Small intestine (tissue), 7 donors: ENCODE data around the gene FBXO8. TPM values are rescaled to one million over a fixed set of nuclear protein-coding genes. Genes with fewer than 3 reads are reported as not detected.

Experiments used
- DNase-seq, 2 donors: peaks; one replicate each; pipeline versions ENCODE4 v3.0.0 to v3.0.0-alpha.2; 2013
- FAIRE-seq: peaks from 2 replicates; lab custom pipeline; 2012; peaks lifted over from hg19 to GRCh38; lab: Jason Lieb, UNC
- H3K27ac ChIP-seq, 3 donors: one replicate each; pipeline ENCODE4 v1.5.1; 2013; ENCODE audit warnings: low read length in 2 of 3, mild to moderate bottlenecking in 2 of 3, control low read depth in 1 of 3, inconsistent platforms in 1 of 3, low read depth in 1 of 3, moderate library complexity in 1 of 3
- H3K27me3 ChIP-seq, 3 donors: one replicate each; pipeline ENCODE4 v1.6.1; 2013; ENCODE audit warnings: low read length in 3 of 3, inconsistent platforms in 1 of 3; ENCODE audit not compliant: control insufficient read depth in 3 of 3, insufficient read depth in 3 of 3
- H3K36me3 ChIP-seq, 3 donors: one replicate each; pipeline ENCODE4 v1.6.1; 2013; ENCODE audit warnings: low read length in 3 of 3, inconsistent platforms in 1 of 3, low read depth in 1 of 3, mild to moderate bottlenecking in 1 of 3, moderate library complexity in 1 of 3; ENCODE audit not compliant: control insufficient read depth in 3 of 3, insufficient read depth in 2 of 3
- H3K4me1 ChIP-seq, 3 donors: one replicate each; pipeline ENCODE4 v1.6.1; 2013; ENCODE audit warnings: low read length in 2 of 3, inconsistent platforms in 1 of 3, low read depth in 1 of 3, mild to moderate bottlenecking in 1 of 3, moderate library complexity in 1 of 3; ENCODE audit not compliant: control insufficient read depth in 3 of 3, insufficient read depth in 2 of 3
- H3K4me3 ChIP-seq, 3 donors: one replicate each; pipeline ENCODE4 v1.5.1; 2013; ENCODE audit warnings: low read length in 3 of 3, control low read depth in 1 of 3, inconsistent platforms in 1 of 3, low read depth in 1 of 3, mild to moderate bottlenecking in 1 of 3, moderate library complexity in 1 of 3
- H3K9me3 ChIP-seq, 2 donors: one replicate each; pipeline ENCODE4 v1.6.1; 2013; ENCODE audit warnings: low read depth in 1 of 2, low read length in 1 of 2; ENCODE audit not compliant: control insufficient read depth in 2 of 2, insufficient read depth in 1 of 2
- WGBS, 3 donors: extraction: QIAGEN DNeasy Blood & Tissue Kit; methylation state at CpG; one replicate each; pipeline ENCODE4 v1.1.7; 2013; 5-methylcytosine and 5-hydroxymethylcytosine counted together
- polyA plus RNA-seq, 4 donors: library from polyadenylated mRNA; stranded (reverse) in 3 of 4; unstranded in 1 of 4; fragments of 200-250 nt in 3 of 4; fragments of 120-200 nt in 1 of 4; gene quantifications; one replicate each; pipeline versions ENCODE4 v1.2.1 to v1.2.3, GENCODE V29; 2013
- donor health status: healthy with polysubstance abuse.
- donor health status: control.
- donor health status: control.
- donor health status: Bipolar disorder and iron deficiency.
- donor health status: healthy.

FBXO8 gene
- polyA plus RNA-seq, 4 donors: 14.5 to 25.5 (median 23.3) TPM

DNA sequence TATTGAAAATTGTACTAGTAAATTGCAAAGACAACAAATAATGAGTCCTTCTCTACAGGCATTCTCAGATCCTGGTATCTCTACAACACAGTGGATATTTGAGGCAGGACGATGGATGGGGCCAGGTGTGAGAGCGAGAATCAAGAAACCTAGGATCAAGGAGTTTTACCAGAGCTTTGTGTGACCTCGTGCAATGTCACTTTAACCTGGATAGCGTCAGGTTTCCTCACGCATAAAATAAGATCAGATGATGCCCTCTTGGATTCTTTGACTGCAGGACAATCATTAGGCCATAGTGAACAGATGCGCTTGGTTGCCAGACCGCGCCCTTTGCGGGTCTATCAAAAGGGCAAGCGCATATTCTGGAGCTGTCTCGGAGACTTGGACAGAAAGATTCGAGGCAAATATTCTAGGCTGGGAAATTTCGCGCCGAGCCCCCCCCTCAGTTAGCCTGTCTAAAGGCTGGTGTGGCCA is 66.6 kb downstream of the FBXO8 start:
- DNase-seq (no peak), FAIRE-seq (no peak)
- Histone ChIP-seq H3K27ac (no peak overlapping the region), H3K4me3 (no peak overlapping the region), H3K9me3 (peaks cover 0 to 3% of the 10 kb centered on the region in 2 donors), H3K27me3 (peaks cover 0 to 65% (median 32%) of the 10 kb centered on the region in 3 donors), H3K4me1 (peaks cover 0 to 30% (median 4%) of the 10 kb centered on the region in 3 donors), H3K36me3 (no peaks in the 10 kb centered on the region)
- 4 to 22% (median 13%) methylated on average over 15 of the region's 15 CpGs for WGBS, 3 donors

DNA sequence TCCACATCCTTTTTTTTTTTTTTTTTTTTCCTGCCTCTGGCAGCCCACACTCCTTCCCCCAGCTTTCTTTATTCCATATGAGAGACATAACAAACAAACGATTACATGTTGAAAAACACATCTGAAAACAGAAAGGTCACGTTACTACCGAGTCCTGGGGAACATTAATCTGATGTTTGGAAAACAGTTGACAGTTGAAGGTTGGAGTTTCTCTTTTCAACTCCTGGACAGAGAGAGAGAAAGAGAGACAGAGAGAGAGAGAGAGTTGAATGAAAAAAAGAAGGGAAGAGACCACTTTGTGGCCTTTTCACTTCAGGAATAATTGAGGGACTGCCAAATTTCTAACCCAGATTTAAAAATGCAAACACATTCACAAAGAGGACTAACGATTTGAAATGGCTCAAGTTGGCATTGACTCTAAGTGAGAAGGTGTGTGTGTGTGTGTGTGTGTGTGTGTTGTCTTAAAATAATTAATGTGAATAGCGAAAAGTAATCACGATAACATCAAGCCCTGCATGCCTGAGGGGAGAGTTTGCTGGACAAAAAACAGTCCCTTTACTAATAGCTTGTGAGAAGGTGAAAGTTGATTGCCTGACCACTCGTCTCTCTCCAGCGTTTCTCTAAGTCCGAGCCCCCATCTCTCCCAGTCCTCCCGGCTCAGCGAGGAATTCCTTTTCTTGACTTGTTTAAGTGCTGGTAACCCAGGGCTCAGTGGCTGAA is 67.3 kb downstream of the FBXO8 start:
- peaks cover 0 to 3% of the 10 kb centered on the region in 2 donors for H3K9me3 ChIP-seq
- no peak for FAIRE-seq
- H3K27ac ChIP-seq: no peak overlapping the region
- no peaks in the 10 kb centered on the region for H3K36me3 ChIP-seq
- peaks cover 0 to 30% (median 7%) of the 10 kb centered on the region in 3 donors for H3K4me1 ChIP-seq
- WGBS, 3 donors: 2 to 16% (median 9%) methylated on average over 11 of the region's 11 CpGs
- H3K4me3 ChIP-seq: no peak overlapping the region
- DNase-seq: peak in 1 of 2 donors; percentile 13
- peaks cover 0 to 72% (median 36%) of the 10 kb centered on the region in 3 donors for H3K27me3 ChIP-seq

DNA sequence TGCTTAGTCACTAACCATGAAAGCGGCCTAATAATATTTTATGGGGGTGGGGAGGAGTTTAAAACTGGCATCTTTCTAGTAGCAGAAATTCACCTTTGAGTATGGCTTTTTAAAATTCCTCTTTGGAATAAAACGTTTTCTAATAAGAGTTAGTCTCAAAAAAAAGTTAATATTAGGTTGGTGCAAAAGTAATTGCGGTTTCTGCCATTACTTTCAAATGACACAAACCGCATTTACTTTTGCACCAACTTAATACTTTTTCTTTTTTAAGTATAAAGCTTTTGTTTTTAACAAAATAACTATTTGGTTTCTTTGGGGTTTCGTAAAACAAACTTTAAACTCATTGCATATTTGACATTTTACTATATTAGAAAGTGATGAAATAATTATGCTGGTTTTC is 68.4 kb downstream of the FBXO8 start:
- FAIRE-seq: peak; percentile 19
- 18 to 33% (median 25%) methylated on average over 5 of the region's 5 CpGs for WGBS, 3 donors
- no peak overlapping the region for H3K4me3 ChIP-seq

DNA sequence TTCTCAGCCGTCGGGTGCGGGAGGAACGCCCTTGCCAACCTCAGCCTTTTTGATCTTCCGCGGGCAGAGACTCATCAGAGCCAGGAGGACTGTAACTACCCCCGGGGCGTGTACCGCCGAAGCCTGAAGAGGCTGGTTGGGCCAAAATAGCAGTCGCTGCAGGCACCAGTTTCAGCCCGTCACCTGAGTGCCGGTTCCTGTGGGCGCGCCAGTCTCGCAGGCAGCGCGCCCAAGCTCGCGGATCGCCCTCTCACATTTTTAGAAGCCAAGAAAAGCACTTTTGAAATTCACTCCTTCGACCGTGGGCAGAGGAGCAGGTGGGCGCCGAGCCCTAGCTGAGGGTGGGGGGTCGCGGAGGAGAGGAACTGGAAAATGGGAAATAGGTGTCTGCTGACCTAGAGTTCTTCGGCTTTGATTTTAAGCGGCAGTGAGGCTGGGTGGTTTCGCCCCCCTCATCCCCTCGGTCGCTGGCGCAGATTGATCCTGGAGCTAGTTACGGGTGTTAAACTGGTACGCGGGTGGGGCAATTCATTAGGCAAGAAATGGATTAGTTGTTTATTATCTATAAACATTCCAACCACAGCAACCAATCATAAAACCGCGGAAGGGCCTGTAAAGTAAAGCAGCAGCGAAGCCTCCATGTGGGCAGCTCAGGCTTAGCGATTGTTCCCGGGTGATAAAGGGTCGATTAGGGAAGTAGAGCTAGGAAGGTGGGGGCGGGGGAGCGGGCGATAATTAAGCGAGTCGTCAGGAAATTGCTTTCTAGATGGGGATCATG is 69.2 kb downstream of the FBXO8 start:
- Histone ChIP-seq H3K9me3 (peaks cover 0 to 3% of the 10 kb centered on the region in 2 donors), H3K4me1 (peaks cover 0 to 30% (median 7%) of the 10 kb centered on the region in 3 donors), H3K27ac (no peak overlapping the region), H3K4me3 (peak overlapping the region in 1 of 3 donors; percentile 30), H3K27me3 (peaks cover 0 to 86% (median 39%) of the 10 kb centered on the region in 3 donors), H3K36me3 (no peaks in the 10 kb centered on the region)
- 4 to 7% (median 5%) methylated on average over 47 of the region's 47 CpGs for WGBS, 3 donors
- FAIRE-seq: no peak
- peak; percentile 7 to 37 for DNase-seq

More for the DNA sequence above, 68.4 kb downstream of the FBXO8 start:
- no peak overlapping the region for H3K27ac ChIP-seq
- peaks cover 0 to 3% of the 10 kb centered on the region in 2 donors for H3K9me3 ChIP-seq
- no peak for DNase-seq
- peaks cover 0 to 80% (median 39%) of the 10 kb centered on the region in 3 donors for H3K27me3 ChIP-seq
- H3K36me3 ChIP-seq: no peaks in the 10 kb centered on the region
- H3K4me1 ChIP-seq: peaks cover 0 to 30% (median 7%) of the 10 kb centered on the region in 3 donors

DNA sequence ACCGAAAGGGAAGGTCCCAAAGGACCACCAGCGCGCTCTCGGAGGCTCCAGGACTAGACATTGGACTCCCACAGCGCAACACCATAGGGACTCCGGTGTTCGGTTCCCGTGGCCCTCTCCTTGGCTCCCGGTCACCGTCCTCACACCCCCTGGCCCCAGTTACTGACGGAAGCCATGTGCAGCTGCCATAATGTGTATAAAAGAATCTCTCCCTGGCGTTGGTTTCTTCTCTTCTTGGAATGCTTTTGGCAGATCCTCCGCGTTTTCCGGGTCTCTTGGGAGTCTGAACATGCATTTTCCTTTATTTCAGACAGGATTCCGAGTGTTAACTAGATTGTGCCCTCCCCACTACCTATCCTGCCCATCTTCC is 69.8 kb downstream of the FBXO8 start:
- Histone ChIP-seq H3K9me3 (peaks cover 0 to 3% of the 10 kb centered on the region in 2 donors), H3K4me3 (peak overlapping the region in 1 of 3 donors; percentile 30), H3K4me1 (peaks cover 0 to 30% (median 7%) of the 10 kb centered on the region in 3 donors), H3K27ac (no peak overlapping the region), H3K36me3 (no peaks in the 10 kb centered on the region), H3K27me3 (peaks cover 0 to 87% (median 39%) of the 10 kb centered on the region in 3 donors)
- 7 to 14% (median 12%) methylated on average over 16 of the region's 16 CpGs for WGBS, 3 donors
- DNase-seq: peak in 1 of 2 donors; percentile 8
- no peak for FAIRE-seq

DNA sequence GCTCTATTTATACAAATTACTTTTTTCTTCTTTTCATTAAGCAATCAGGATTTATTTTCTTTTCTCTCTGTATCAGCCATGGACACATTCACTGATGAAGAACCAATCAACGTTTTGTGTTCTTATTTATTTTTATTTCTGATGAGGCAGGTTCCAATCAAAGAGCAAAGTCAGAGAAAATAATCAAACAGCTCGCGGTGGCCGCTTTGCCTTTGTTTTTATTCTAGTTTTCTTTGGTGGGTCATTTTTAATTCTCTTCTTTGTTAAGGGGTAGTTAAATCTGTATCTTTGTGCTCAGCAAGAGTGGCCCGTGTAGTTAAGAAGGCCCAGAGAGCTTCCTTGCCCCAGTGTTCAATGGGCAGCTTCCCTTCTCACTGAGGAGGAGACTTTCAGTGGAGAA is 71.4 kb downstream of the FBXO8 start:
- no peak for FAIRE-seq
- Histone ChIP-seq H3K9me3 (peaks cover 0 to 3% of the 10 kb centered on the region in 2 donors), H3K36me3 (no peaks in the 10 kb centered on the region), H3K4me3 (no peak overlapping the region), H3K27ac (no peak overlapping the region), H3K27me3 (peaks cover 0 to 70% (median 26%) of the 10 kb centered on the region in 3 donors), H3K4me1 (peaks cover 0 to 16% (median 7%) of the 10 kb centered on the region in 3 donors)
- DNase-seq: no peak
- whole genome bisulfite sequencing, 3 donors: 4 to 31% (median 20%) methylated on average over 5 of the region's 5 CpGs

DNA sequence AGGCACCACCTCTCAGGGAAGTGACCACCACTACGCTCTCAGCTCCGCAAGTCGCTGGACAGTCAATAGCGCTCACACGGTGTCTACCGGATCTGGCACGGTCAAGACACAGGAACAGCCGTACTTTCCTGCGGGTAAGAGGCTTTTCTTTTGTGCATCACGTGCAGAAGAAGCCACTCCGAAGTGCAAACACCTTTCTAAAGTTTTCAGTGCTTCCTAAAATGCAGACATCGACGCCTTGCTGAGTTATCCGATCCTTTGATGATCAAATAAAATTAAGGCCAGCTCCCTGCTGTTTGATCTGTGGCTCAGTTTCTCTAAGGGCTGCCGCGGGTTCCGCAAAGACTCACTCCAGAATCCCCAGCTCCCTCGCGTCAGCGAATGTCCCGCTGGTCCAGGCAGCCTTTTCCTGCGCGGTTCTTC is 71.8 kb downstream of the FBXO8 start:
- H3K4me1 ChIP-seq: peaks cover 0 to 11% (median 7%) of the 10 kb centered on the region in 3 donors
- peaks cover 0 to 3% of the 10 kb centered on the region in 2 donors for H3K9me3 ChIP-seq
- no peak overlapping the region for H3K27ac ChIP-seq
- FAIRE-seq (no peak), DNase-seq (no peak)
- H3K36me3 ChIP-seq: no peaks in the 10 kb centered on the region
- H3K27me3 ChIP-seq: peaks cover 0 to 66% (median 22%) of the 10 kb centered on the region in 3 donors
- H3K4me3 ChIP-seq: no peak overlapping the region
- WGBS, 3 donors: 14 to 24% (median 20%) methylated on average over 23 of the region's 23 CpGs

DNA sequence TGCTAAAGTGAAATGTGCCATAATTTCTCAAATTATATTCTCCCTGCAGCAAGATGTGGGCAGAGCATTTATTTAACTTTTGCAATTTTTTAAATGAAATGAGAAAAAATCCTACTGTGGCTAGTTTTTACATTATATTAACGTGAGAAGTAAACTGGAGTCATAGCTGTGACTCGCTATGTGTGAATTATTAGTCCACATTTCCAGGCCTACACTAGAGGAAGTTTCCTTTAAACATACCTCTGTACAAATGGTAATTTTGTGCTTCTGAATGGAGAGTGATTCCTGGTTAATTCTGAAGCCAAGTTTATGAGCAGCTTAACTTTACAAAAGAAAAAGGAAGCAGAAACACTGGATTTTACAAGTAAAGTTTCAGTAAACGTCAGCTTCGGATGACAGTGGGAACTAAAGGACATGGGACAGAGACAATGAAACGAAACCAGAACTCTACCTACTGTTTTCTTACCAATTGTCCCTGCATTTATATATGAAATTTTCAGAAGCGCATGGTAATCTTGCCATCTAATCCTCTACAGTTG is 72.4 kb downstream of the FBXO8 start:
- no peak for FAIRE-seq
- Histone ChIP-seq H3K27me3 (peaks cover 0 to 63% (median 22%) of the 10 kb centered on the region in 3 donors), H3K4me3 (no peak overlapping the region), H3K36me3 (no peaks in the 10 kb centered on the region), H3K4me1 (peaks cover 0 to 11% (median 7%) of the 10 kb centered on the region in 3 donors), H3K9me3 (peaks cover 0 to 3% of the 10 kb centered on the region in 2 donors), H3K27ac (no peak overlapping the region)
- WGBS, 3 donors: 50 to 59% (median 56%) methylated on average over 6 of the region's 6 CpGs
- DNase-seq: no peak
